ENCODE measurements around the gene DRAXIN.

DRAXIN gene

GRCh38 chr1:11704194-11704529 is 12.7 kb downstream of the DRAXIN start:
- TF ChIP-seq CTCF (IDR thresholded peaks at IDR 0.05; ENCODE audit: low read depth, low read length): no peak

GRCh38 chr1:11704691-11705475 is 13.4 kb downstream of the DRAXIN start:
- H3K4me3 ChIP-seq (ENCODE audit: low read depth, low read length): no peak overlapping the region
- no peak for TF ChIP-seq CTCF (IDR thresholded peaks at IDR 0.05; ENCODE audit: low read depth, low read length)

More at GRCh38 chr1:11704194-11704529, 12.7 kb downstream of the DRAXIN start:
- no peak overlapping the region for H3K4me3 ChIP-seq (ENCODE audit: low read depth, low read length)

- no peak overlapping the region for H3K4me3 ChIP-seq (ENCODE audit: low read depth, low read length)
- TF ChIP-seq CTCF (IDR thresholded peaks at IDR 0.05; ENCODE audit: low read depth, low read length): no peak
Observed at GRCh38 chr1:11705596-11705995, 14.1 kb downstream of the DRAXIN start.

GRCh38 chr1:11706292-11706691 is 14.8 kb downstream of the DRAXIN start:
- no peak overlapping the region for H3K4me3 ChIP-seq (ENCODE audit: low read depth, low read length)
- no peak for TF ChIP-seq CTCF (IDR thresholded peaks at IDR 0.05; ENCODE audit: low read depth, low read length)

- no peak for TF ChIP-seq CTCF (IDR thresholded peaks at IDR 0.05; ENCODE audit: low read depth, low read length)
- no peak overlapping the region for H3K4me3 ChIP-seq (ENCODE audit: low read depth, low read length)
Observed at GRCh38 chr1:11707621-11708276, 16.2 kb downstream of the DRAXIN start.

GRCh38 chr1:11708554-11709350 is 17.2 kb downstream of the DRAXIN start:
- TF ChIP-seq CTCF (IDR thresholded peaks at IDR 0.05; ENCODE audit: low read depth, low read length): no peak
- no peak overlapping the region for H3K4me3 ChIP-seq (ENCODE audit: low read depth, low read length)
